SK-N-SH (cell line): ENCODE results near the gene PDK2. TPM values are rescaled to one million over a fixed set of nuclear protein-coding genes. Genes with fewer than 3 reads are reported as not detected.

Experiments
- CTCF ChIA-PET: fragments of 300-600, 350-600 bp; formaldehyde crosslinking; extraction: SDS; loops from one replicate; lab custom pipeline; 2021; lab: Yijun Ruan, JAX
- POLR2A ChIA-PET: fragments of 350-600 bp; sonication (Branson Sonifier 250); formaldehyde crosslinking; extraction: SDS; loops from one replicate; lab custom pipeline; 2020; ENCODE audit warnings: antibody characterized with exemption, inconsistent platforms; lab: Yijun Ruan, JAX
- DNase-seq: peaks from one replicate; pipeline ENCODE4 v3.0.0; 2012
- H2AFZ ChIP-seq: fragments of 200-600 bp; sonication (generic); 2 replicates; pipeline ENCODE4 v1.8.1; 2016; ENCODE audit warnings: antibody characterized with exemption, mild to moderate bottlenecking, low read depth
- H3F3A ChIP-seq: fragments of 200-600 bp; sonication (generic); replicated peaks from 2 replicates; pipeline ENCODE3; 2016; ENCODE audit warnings: antibody characterized with exemption, mild to moderate bottlenecking; ENCODE audit not compliant: insufficient read depth
- H3K27ac ChIP-seq, 2 experiments: fragments of 200-500 bp in 1 of 2; fragments of 200-600 bp in 1 of 2; sonication (Bioruptor generic) in 1 of 2; sonication (generic), shearing (Covaris generic) in 1 of 2; 2 replicates each; pipeline versions ENCODE4 v1.5.1 to v1.6.1; 2014 to 2016; ENCODE audit warnings: low read depth in 2 of 2, inconsistent platforms in 1 of 2, low read length in 1 of 2, mild to moderate bottlenecking in 1 of 2, mixed read lengths in 1 of 2
- H3K27me3 ChIP-seq: fragments of 200-600 bp; sonication (generic), shearing (Covaris generic); 2 replicates; pipeline ENCODE4 v1.6.1; 2016; ENCODE audit warnings: mixed run types; ENCODE audit not compliant: insufficient read depth
- H3K36me3 ChIP-seq, 2 experiments: fragments of 200-500 bp in 1 of 2; fragments of 200-600 bp in 1 of 2; sonication (Bioruptor generic) in 1 of 2; sonication (generic) in 1 of 2; replicated peaks in 1 of 2; 2 replicates each; pipeline versions ENCODE3 to v1.5.1; 2014 to 2016; ENCODE audit warnings: low read length in 1 of 2, mild to moderate bottlenecking in 1 of 2; ENCODE audit not compliant: insufficient read depth in 2 of 2, control insufficient read depth in 1 of 2
- H3K4me1 ChIP-seq, 2 experiments: fragments of 200-500 bp in 1 of 2; fragments of 200-600 bp in 1 of 2; sonication (Bioruptor generic) in 1 of 2; sonication (generic), shearing (Covaris generic) in 1 of 2; 2 replicates each; pipeline versions ENCODE4 v1.5.1 to v1.6.1; 2014 to 2016; ENCODE audit warnings: low read depth in 1 of 2, low read length in 1 of 2, mixed run types in 1 of 2; ENCODE audit not compliant: insufficient read depth in 2 of 2, control insufficient read depth in 1 of 2
- H3K4me2 ChIP-seq: fragments of 200-600 bp; sonication (generic), shearing (Covaris generic); 2 replicates; pipeline ENCODE4 v1.6.1; 2017; ENCODE audit warnings: mixed run types
- H3K4me3 ChIP-seq, 2 experiments: fragments of 200-500 bp in 1 of 2; fragments of 200-600 bp in 1 of 2; sonication (Bioruptor generic) in 1 of 2; sonication (generic), shearing (Covaris generic) in 1 of 2; 2 replicates each; pipeline versions ENCODE4 v1.5.1 to v1.8.1; 2014 to 2016; ENCODE audit warnings: low read depth in 2 of 2, inconsistent platforms in 1 of 2, low read length in 1 of 2, mild to moderate bottlenecking in 1 of 2, mixed read lengths in 1 of 2, moderate library complexity in 1 of 2
- H3K79me2 ChIP-seq: fragments of 200-600 bp; sonication (generic); 2 replicates; pipeline ENCODE4 v1.8.1; 2017; ENCODE audit warnings: mild to moderate bottlenecking; ENCODE audit not compliant: insufficient read depth
- H3K9ac ChIP-seq: fragments of 200-600 bp; sonication (generic); 2 replicates; pipeline ENCODE4 v1.6.1; 2017; ENCODE audit warnings: mixed run types
- H3K9me2 ChIP-seq: fragments of 200-600 bp; sonication (generic); 2 replicates; pipeline ENCODE4 v1.6.1; 2017; ENCODE audit warnings: mixed run types
- H3K9me3 ChIP-seq: fragments of 200-600 bp; sonication (generic); 2 replicates; pipeline ENCODE4 v1.6.1; 2017; ENCODE audit warnings: mixed run types, mild to moderate bottlenecking, moderate library complexity
- H4K20me1 ChIP-seq: fragments of 200-600 bp; sonication (generic); 2 replicates; pipeline ENCODE4 v1.6.1; 2017; ENCODE audit warnings: mild to moderate bottlenecking, mixed run types; ENCODE audit not compliant: insufficient read depth
- ELF1 ChIP-seq: IDR thresholded peaks from 2 replicates; pipeline ENCODE4 v1.4.0; 2012
- GABPA ChIP-seq: IDR thresholded peaks from 2 replicates; pipeline ENCODE4 v1.4.0; 2012; ENCODE audit warnings: low read depth, mild to moderate bottlenecking
- JUND ChIP-seq: IDR thresholded peaks from 2 replicates; pipeline ENCODE4 v1.4.0; 2012
- MEF2A ChIP-seq: IDR thresholded peaks from 2 replicates; pipeline ENCODE4 v1.4.0; 2012; ENCODE audit warnings: low read depth, borderline replicate concordance
- NFIC ChIP-seq: IDR thresholded peaks from 2 replicates; pipeline ENCODE4 v1.4.0; 2012; ENCODE audit warnings: borderline replicate concordance
- PBX3 ChIP-seq: IDR thresholded peaks from 2 replicates; pipeline ENCODE4; 2012
- RAD21 ChIP-seq: IDR thresholded peaks from 2 replicates; pipeline ENCODE4 v1.6.1; 2012; ENCODE audit warnings: mild to moderate bottlenecking, low read length
- RCOR1 ChIP-seq: fragments of 150-350 bp; IDR thresholded peaks from 2 replicates; pipeline ENCODE4 v1.6.1; 2017; ENCODE audit warnings: antibody characterized with exemption, low read length
- RFX5 ChIP-seq: IDR thresholded peaks from 2 replicates; pipeline ENCODE4 v1.6.1; 2012; ENCODE audit warnings: mild to moderate bottlenecking, improper control_type of control experiment, low read length
- TAF1 ChIP-seq: IDR thresholded peaks from 2 replicates; pipeline ENCODE4 v1.6.1; 2012; ENCODE audit warnings: low read depth, mild to moderate bottlenecking, low read length, moderate library complexity, borderline replicate concordance
- TCF12 ChIP-seq: IDR thresholded peaks from 2 replicates; pipeline ENCODE4 v1.4.0; 2012
- WGBS: methylation state at CpG from one replicate; pipeline ENCODE4 v1.1.6; 2017; ENCODE audit warnings: low lambda C conversion rate; 5-methylcytosine and 5-hydroxymethylcytosine counted together
- polyA plus RNA-seq, 3 experiments: library from polyadenylated mRNA; depleted of rRNA; stranded (reverse); fragments of >200 nt; gene quantifications; 2 replicates each; pipeline ENCODE4 v1.2.3, GENCODE V29; 2012
- TF ChIP-seq, protein P1 (sequence below): fragments of 200-600 bp; sonication (generic); IDR thresholded peaks from 2 replicates; pipeline ENCODE4 v1.6.1; 2017; ENCODE audit warnings: antibody characterized with exemption, mild to moderate bottlenecking, moderate library complexity
- TF ChIP-seq, protein P2 (sequence below): IDR thresholded peaks from 2 replicates; pipeline ENCODE4 v1.6.1; 2012; ENCODE audit warnings: mild to moderate bottlenecking, low read depth, low read length, moderate library complexity
- TF ChIP-seq, protein P3 (sequence below): fragments of 150-350 bp; IDR thresholded peaks from 2 replicates; pipeline ENCODE4 v1.6.1; 2017; ENCODE audit warnings: antibody characterized with exemption, low read length, low read depth, borderline replicate concordance
- TF ChIP-seq, protein P4 (sequence below): IDR thresholded peaks from 2 replicates; pipeline ENCODE4 v1.4.0; 2012; ENCODE audit warnings: low read depth
- TF ChIP-seq, protein P5 (sequence below): IDR thresholded peaks from 2 replicates; pipeline ENCODE4 v1.4.0; 2012; ENCODE audit warnings: low read depth, borderline replicate concordance

PDK2 gene
- polyA plus RNA-seq, 1 of the 3 experiments (the other 2 are of a cell fraction): 124 TPM

GRCh38 chr17:50071692-50072091, 23.5 kb upstream of the PDK2 start:
- H3K27ac ChIP-seq: peak overlapping the region in 1 of 2 experiments; percentile 53; a peak in 1 of 4 replicates
- peaks cover 0 to 4% of the 10 kb centered on the region in 2 experiments; a peak in 2 of 4 replicates for H3K4me1 ChIP-seq
- no peak for DNase-seq
- CTCF ChIA-PET: interaction anchor here (1.5 to 4.9 kb wide), 5 partner anchors 15 to 75 kb away, joined by 7 to 41 read pairs (median 17); partner anchors contain the start of genes ITGA3 and PDK2
- no peaks in the 10 kb centered on the region for H3K9me2 ChIP-seq
- WGBS: 97% methylated on average over 6 of the region's 6 CpGs
- H3K79me2 ChIP-seq: peaks cover 100% of the 10 kb centered on the region
- H3F3A ChIP-seq: peaks cover 69% of the 10 kb centered on the region
- H3K4me3 ChIP-seq: no peak overlapping the region
- H3K9ac ChIP-seq: no peak overlapping the region
- no peaks in the 10 kb centered on the region for H3K27me3 ChIP-seq
- no peaks in the 10 kb centered on the region for H3K9me3 ChIP-seq
- TF ChIP-seq, protein P1, sequence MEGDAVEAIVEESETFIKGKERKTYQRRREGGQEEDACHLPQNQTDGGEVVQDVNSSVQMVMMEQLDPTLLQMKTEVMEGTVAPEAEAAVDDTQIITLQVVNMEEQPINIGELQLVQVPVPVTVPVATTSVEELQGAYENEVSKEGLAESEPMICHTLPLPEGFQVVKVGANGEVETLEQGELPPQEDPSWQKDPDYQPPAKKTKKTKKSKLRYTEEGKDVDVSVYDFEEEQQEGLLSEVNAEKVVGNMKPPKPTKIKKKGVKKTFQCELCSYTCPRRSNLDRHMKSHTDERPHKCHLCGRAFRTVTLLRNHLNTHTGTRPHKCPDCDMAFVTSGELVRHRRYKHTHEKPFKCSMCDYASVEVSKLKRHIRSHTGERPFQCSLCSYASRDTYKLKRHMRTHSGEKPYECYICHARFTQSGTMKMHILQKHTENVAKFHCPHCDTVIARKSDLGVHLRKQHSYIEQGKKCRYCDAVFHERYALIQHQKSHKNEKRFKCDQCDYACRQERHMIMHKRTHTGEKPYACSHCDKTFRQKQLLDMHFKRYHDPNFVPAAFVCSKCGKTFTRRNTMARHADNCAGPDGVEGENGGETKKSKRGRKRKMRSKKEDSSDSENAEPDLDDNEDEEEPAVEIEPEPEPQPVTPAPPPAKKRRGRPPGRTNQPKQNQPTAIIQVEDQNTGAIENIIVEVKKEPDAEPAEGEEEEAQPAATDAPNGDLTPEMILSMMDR: no peak
- TF ChIP-seq, protein P2, sequence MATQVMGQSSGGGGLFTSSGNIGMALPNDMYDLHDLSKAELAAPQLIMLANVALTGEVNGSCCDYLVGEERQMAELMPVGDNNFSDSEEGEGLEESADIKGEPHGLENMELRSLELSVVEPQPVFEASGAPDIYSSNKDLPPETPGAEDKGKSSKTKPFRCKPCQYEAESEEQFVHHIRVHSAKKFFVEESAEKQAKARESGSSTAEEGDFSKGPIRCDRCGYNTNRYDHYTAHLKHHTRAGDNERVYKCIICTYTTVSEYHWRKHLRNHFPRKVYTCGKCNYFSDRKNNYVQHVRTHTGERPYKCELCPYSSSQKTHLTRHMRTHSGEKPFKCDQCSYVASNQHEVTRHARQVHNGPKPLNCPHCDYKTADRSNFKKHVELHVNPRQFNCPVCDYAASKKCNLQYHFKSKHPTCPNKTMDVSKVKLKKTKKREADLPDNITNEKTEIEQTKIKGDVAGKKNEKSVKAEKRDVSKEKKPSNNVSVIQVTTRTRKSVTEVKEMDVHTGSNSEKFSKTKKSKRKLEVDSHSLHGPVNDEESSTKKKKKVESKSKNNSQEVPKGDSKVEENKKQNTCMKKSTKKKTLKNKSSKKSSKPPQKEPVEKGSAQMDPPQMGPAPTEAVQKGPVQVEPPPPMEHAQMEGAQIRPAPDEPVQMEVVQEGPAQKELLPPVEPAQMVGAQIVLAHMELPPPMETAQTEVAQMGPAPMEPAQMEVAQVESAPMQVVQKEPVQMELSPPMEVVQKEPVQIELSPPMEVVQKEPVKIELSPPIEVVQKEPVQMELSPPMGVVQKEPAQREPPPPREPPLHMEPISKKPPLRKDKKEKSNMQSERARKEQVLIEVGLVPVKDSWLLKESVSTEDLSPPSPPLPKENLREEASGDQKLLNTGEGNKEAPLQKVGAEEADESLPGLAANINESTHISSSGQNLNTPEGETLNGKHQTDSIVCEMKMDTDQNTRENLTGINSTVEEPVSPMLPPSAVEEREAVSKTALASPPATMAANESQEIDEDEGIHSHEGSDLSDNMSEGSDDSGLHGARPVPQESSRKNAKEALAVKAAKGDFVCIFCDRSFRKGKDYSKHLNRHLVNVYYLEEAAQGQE: no peak
- TF ChIP-seq RAD21: no peak
- no peak for TF ChIP-seq TAF1
- TF ChIP-seq JUND: no peak
- no peak for TF ChIP-seq ELF1
- no peak for TF ChIP-seq RFX5
- no peak for TF ChIP-seq MEF2A
- no peak for TF ChIP-seq RCOR1
- TF ChIP-seq, protein P3, sequence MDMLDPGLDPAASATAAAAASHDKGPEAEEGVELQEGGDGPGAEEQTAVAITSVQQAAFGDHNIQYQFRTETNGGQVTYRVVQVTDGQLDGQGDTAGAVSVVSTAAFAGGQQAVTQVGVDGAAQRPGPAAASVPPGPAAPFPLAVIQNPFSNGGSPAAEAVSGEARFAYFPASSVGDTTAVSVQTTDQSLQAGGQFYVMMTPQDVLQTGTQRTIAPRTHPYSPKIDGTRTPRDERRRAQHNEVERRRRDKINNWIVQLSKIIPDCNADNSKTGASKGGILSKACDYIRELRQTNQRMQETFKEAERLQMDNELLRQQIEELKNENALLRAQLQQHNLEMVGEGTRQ: no peak
- no peak for TF ChIP-seq NFIC
- no peak for TF ChIP-seq GABPA
- TF ChIP-seq, protein P4, sequence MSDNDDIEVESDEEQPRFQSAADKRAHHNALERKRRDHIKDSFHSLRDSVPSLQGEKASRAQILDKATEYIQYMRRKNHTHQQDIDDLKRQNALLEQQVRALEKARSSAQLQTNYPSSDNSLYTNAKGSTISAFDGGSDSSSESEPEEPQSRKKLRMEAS: no peak
- TF ChIP-seq, protein P5, sequence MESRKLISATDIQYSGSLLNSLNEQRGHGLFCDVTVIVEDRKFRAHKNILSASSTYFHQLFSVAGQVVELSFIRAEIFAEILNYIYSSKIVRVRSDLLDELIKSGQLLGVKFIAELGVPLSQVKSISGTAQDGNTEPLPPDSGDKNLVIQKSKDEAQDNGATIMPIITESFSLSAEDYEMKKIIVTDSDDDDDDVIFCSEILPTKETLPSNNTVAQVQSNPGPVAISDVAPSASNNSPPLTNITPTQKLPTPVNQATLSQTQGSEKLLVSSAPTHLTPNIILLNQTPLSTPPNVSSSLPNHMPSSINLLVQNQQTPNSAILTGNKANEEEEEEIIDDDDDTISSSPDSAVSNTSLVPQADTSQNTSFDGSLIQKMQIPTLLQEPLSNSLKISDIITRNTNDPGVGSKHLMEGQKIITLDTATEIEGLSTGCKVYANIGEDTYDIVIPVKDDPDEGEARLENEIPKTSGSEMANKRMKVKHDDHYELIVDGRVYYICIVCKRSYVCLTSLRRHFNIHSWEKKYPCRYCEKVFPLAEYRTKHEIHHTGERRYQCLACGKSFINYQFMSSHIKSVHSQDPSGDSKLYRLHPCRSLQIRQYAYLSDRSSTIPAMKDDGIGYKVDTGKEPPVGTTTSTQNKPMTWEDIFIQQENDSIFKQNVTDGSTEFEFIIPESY: no peak
- no peak for TF ChIP-seq TCF12
- no peak for TF ChIP-seq PBX3
- H3K4me2 ChIP-seq: no peak overlapping the region
- H4K20me1 ChIP-seq: peaks cover 74% of the 10 kb centered on the region
- POLR2A ChIA-PET: no interaction called here
- H2AFZ ChIP-seq: no peak overlapping the region
- H3K36me3 ChIP-seq: peaks cover 84 to 91% of the 10 kb centered on the region in 2 experiments
